ENCODE results near the gene TNS3.
"Not testable (repeated sequence)": the region's sequence is repeated elsewhere in the genome, so short reads cannot be mapped to it uniquely, and the experiment has no call there.

Gene TNS3

DNA sequence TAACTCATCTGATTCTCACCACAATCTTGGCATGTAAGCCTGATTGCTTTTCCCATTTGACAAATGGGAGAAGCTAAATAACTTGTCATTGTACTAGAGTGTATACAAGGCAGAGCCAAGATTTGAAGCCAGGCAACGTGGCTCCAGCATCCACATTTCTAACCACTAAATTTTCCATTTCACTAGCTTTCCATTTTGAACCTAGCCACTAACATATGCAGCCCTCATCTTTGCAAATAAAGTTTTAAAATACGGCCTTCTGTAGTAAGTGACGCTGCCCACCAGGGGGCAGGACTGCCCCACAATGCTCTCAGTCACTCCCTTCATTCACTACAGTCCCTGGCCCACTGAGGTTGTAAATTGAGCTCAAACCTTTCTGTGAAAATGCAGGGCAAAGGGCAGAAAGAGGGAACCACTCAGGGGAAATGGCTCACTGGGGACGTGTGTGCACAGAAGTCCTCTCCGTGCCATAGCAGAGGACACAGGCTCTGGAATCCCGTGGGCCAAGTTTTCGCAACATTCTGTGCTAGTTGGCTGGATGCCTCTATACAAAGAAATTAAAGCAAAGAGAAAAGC, 315.7 kb downstream of the TNS3 start:
- DNase-seq (ENCODE audit: low spot score): peak; percentile 63

GRCh38 chr7:47265621-47266020, 316.3 kb downstream of the TNS3 start:
- DNase-seq (ENCODE audit: low spot score): no peak

DNA sequence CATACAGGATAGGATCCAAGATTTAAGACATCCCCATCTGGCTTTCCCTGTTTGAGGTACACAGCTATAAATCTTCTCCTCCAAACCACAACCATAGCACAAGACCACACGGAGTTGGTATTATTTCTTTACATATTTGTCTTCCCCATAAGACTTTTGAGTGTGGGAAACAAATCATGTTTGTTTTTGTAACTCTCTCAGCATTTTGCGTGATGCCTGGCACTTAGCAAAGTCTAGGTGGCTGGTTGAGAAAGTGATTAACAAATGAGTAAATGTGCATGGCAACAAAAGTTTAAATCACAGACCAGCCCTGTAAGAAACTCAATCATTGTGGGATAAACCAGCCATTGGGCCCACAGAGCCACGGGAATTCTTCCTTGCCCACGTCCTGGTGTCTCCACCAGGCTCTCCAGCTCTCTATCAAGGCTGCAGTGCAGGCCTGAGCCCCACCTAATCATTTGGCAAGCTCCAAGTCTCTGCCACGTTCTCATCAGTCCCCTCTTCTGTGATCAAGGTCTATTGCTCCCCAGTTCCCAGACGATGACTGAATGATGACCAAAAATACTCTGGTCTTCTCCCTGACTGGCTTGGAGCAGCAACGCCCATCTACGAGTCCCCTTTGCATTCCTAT, 317.8 kb downstream of the TNS3 start:
- DNase-seq (ENCODE audit: low spot score): no peak

DNA sequence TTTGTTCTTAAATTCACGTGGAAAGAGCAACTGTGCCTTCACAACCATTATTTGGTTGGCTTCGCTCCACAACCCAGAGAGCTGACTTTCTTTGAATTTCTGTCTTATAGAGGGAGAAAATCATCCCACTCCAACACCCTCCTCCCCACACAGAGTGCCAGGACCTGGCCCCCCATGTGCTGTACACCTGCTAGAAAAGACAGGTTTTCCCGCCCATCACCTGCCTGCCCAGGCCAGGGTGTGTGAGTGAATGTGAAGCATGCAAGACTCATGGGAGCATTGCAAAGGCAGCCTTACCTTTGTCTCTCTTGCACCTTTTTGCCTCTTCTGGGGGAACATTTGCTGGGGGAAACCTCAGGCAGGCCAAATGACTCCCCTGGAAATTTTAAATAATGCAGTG, 319.0 kb downstream of the TNS3 start:
- no peak for DNase-seq (ENCODE audit: low spot score)

DNA sequence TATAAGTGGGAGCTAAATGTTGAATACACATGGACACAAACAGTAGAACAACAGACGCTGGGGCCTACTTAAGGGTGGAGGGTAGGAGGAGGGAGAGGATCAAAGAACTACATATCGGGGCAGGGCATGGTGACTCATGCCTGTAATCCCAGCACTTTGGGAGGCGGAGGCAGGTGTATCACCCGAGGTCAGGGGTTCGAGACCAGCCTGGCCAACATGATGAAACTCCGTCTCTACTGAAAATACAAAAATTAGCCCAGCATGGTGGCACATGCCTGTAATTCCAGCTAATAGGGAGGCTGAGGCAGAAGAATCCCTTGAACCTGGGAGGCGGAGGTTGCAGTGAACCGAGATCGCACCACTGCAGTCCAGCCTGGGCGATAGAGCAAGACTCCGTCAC, 319.8 kb downstream of the TNS3 start:
- not testable (repeated sequence) for DNase-seq (ENCODE audit: low spot score)

DNA sequence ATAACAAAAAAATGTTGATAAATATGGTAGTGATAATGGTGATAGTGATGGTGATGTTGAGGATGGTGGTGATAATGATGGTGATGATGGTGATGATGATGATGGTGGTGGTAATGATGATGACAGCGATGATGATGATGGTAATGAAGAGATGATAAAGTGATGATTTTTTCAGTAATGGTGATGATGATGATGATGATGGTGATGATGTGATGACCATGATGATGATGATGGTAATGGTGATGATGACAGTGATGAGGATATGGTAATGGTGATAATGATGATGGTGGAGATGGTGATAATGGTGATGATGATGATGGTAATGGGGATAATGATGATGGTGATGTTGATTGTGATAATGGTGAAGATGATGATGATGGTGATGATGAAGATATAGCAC, 321.6 kb downstream of the TNS3 start:
- no peak for DNase-seq (ENCODE audit: low spot score)

DNA sequence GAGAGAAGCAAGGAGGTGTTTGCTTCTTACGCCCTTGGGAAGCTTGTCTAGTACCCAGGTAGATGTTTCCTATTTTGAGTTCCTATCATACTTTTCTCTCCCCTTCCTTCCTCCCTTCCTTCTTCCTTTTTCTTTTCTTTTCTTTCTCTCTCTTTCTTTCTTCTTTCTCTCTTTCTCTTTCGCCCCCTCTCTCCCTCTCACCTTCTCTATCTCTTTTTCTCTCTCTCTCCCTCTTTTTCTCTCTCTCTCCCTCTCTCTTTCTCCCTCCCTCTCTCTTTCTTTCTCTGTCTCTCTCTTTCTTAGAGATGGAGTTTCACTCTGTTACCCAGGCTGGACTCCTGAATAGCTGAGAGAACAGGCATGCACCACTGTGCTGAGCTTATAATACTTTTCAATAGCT, 322.2 kb downstream of the TNS3 start:
- no peak for DNase-seq (ENCODE audit: low spot score)

GRCh38 chr7:47258798-47259197, 323.1 kb downstream of the TNS3 start:
- no peak for DNase-seq (ENCODE audit: low spot score)

DNA sequence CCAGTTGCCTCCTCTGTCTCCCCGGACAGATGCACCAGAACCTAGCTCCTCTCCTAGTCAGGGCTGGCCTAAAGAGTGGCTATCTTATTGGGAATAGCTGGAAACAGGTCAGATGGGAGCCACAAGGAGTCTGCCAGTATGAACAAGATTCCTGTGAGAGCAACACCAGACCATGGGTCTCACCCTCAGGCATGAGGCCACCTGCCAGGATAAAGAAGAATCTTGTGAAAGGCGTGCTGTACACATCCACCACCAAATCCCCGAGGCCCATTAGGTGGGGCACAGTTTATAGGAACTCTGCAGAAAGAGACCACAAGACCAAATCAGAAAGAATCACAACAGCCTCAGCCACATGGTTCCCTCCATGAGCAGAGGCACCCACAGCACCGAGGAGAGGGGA, 325.9 kb downstream of the TNS3 start:
- DNase-seq (ENCODE audit: low spot score): no peak

DNA sequence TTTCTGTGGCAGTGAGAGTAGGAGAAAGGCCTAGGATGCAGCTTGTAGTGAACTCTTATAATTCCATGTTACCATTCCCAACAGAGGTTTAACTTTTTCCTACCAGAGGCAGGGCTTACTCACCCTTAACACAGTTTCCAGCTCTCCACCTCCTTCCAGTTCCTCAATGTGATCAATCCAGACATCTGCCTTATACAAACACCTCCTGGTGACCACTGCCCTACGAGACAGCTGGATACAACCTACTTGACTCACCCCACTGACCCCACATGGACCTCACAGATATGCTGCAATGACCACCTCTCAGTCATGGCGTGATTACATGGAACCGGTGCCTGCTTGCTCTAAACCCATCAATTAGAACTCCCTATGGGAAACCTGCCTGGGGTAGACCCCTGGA, 326.5 kb downstream of the TNS3 start:
- DNase-seq (ENCODE audit: low spot score): no peak

- no peak for DNase-seq (ENCODE audit: low spot score)
Observed at GRCh38 chr7:47255007-47255406, 326.9 kb downstream of the TNS3 start.

- DNase-seq (ENCODE audit: low spot score): peak; percentile 66
Observed at GRCh38 chr7:47254081-47254977, 327.6 kb downstream of the TNS3 start.

- DNase-seq (ENCODE audit: low spot score): peak; percentile 49
Observed at GRCh38 chr7:47253650-47254080, 328.2 kb downstream of the TNS3 start.

DNA sequence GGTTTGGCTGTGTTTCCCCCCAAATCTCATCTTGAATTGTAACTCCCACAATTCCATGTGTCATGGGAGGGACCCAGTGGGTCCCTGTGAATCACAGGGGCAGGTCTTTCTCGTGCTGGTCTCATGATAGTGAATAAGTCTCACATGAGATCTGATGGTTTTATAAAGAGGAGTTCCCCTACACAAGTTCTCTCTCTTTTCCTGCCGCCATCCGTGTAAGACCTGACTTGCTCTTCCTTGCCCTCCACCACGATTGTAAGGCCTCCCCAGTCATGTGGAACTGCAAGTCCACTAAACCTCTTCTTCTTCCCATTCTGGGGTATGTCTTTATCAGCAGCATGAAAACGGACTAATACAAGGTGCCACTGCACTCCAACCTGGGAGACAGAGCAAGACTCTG, 329.2 kb downstream of the TNS3 start:
- DNase-seq (ENCODE audit: low spot score): no peak

DNA sequence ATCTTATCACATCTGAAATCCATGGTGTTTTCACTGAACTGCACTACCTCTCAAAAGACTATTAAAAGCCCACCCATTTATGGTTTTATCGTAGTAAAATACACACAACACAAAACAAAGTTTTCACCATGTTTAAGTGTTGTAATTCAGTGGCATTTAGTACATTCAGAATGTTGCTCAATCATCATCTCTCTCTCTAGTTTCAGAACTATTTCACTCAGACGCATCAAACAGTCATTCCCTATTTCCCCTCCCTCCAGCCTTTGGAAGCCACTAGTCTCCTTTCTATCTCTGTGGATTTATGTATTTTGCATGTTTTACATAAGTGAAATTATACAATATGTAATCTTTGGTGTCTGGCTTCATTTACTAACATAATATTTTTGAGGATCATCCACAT, 332.6 kb downstream of the TNS3 start:
- no peak for DNase-seq (ENCODE audit: low spot score)

- DNase-seq (ENCODE audit: low spot score): no peak
Observed at GRCh38 chr7:47248797-47249196, 333.1 kb downstream of the TNS3 start.

- DNase-seq (ENCODE audit: low spot score): no peak
Observed at GRCh38 chr7:47247132-47247531, 334.8 kb downstream of the TNS3 start.

- no peak for DNase-seq (ENCODE audit: low spot score)
Observed at GRCh38 chr7:47244692-47245091, 337.2 kb downstream of the TNS3 start.

DNA sequence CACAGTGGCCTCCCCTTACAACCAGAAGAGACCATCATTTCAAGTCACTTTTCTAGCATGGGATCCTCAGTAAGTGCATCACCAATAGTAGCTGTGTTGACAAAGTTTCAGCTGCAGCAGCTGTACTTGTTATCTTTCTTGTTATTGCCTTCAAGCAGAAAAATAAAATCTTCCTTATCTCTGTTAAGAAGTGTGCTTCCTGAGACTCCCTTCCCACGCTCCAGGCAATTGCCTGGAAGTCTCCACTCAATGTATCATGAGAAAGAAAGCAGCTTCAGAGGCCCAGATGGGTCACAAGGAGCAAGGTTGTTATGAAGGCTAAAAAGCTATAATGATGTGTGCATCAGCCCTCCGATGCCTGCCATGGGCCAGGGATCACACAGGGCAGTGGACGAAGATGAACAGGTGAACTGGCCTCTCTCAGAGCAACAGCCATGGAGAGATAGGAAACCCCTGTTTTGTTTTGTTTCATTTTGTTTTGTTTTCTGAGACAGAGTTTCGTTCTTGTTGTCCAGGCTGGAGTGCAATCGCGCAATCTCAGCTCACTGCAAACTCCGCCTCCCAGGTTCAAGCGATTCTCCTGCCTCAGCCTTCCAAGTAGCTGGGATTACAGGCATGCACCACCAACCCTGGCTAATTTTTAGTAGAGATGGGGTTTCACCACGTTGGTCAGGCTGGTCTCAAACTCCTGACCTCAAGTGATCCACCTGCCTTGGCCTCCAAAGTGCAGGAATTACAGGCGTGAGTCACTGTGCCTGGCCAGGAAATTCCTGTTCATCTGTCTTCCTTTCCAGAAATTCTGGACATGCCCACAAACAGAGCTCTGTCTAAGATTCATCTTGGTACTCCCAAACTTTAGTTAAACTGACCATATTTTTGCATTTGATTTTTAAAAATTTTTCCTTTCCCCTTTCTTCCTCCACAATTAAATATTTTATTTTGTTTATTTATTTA, 340.5 kb downstream of the TNS3 start:
- DNase-seq (ENCODE audit: low spot score): no peak

DNA sequence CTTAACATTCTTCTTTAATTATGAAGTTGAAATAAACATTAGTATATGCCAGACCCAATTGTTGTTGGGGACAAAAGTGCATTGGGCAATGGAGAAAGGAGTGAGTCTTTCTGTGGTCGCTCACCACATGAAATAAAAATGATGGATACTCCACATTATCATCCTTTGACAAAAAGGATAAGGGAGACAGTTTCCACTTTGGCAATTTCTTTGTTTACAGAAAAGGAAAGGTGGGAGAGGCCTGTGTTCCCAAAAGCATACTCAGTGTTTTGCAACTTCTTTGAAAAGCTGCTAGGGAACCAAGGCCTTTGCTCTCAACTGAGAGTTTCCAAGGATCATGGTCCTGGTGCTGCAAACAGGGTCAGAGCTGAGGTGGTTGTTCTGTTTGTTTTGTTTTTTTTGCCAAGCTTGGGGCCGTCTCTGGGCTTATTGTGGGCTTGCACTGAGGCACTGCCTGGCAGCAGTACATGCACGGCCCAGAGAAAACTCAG, 341.9 kb downstream of the TNS3 start:
- DNase-seq (ENCODE audit: low spot score): no peak

DNA sequence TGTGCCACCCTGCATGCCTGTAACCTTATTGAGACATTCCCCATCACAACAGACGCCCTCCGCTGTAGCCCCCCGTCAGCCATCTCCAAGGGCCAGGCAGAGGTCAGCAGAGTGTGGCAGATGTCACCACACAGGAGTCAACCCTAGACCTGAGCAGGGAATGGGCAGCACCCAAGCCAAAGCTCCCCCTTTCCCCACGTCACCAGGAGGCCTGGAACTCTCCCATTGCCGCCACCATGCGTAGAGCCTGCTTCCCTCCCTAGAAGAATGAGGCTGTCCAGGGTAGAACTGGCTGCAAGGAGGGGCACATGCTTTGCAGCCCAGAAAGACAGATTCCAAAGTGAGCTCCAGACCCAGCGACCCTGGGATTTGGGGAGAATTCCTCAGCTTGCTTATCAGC, 342.9 kb downstream of the TNS3 start:
- DNase-seq (ENCODE audit: low spot score): no peak

Data from SK-N-DZ (cell line).